ENCODE measurements around the gene LAMA2. TPM values are rescaled to one million over a fixed set of nuclear protein-coding genes. Genes with fewer than 3 reads are reported as not detected.

LAMA2 gene
- total RNA-seq, 1 donor from 2014 or later, result 18.0 TPM

- TF ChIP-seq CTCF (IDR thresholded peaks at IDR 0.05), result no peak
- peaks cover 2% of the 10 kb centered on the region for H3K27me3 Mint-ChIP-seq (ENCODE audit: unreplicated experiment)
- H3K4me3 Mint-ChIP-seq (ENCODE audit: unreplicated experiment), result no peak overlapping the region
- H3K4me1 Mint-ChIP-seq (ENCODE audit: unreplicated experiment), result no peaks in the 10 kb centered on the region
- H3K27ac Mint-ChIP-seq (ENCODE audit: unreplicated experiment), result no peak overlapping the region
- H3K36me3 Mint-ChIP-seq (ENCODE audit: unreplicated experiment), result no peaks in the 10 kb centered on the region
- no peaks in the 10 kb centered on the region for H3K9me3 Mint-ChIP-seq (ENCODE audit: unreplicated experiment)
- DNase-seq (ENCODE audit: extremely low spot score, unreplicated experiment), result no peak
Observed at GRCh38 chr6:129195161-129195560, 312.2 kb downstream of the LAMA2 start.

GRCh38 chr6:129195643-129196042, 312.7 kb downstream of the LAMA2 start:
- Mint-ChIP-seq H3K4me3 (ENCODE audit: unreplicated experiment) (no peak overlapping the region), H3K27me3 (ENCODE audit: unreplicated experiment) (peaks cover 2% of the 10 kb centered on the region), H3K4me1 (ENCODE audit: unreplicated experiment) (no peaks in the 10 kb centered on the region), H3K36me3 (ENCODE audit: unreplicated experiment) (no peaks in the 10 kb centered on the region), H3K27ac (ENCODE audit: unreplicated experiment) (no peak overlapping the region), H3K9me3 (ENCODE audit: unreplicated experiment) (no peaks in the 10 kb centered on the region)
- no peak for TF ChIP-seq CTCF (IDR thresholded peaks at IDR 0.05)
- no peak for DNase-seq (ENCODE audit: extremely low spot score, unreplicated experiment)

- no peak for TF ChIP-seq CTCF (IDR thresholded peaks at IDR 0.05)
- no peak overlapping the region for H3K4me3 Mint-ChIP-seq (ENCODE audit: unreplicated experiment)
- H3K9me3 Mint-ChIP-seq (ENCODE audit: unreplicated experiment), result no peaks in the 10 kb centered on the region
- H3K27me3 Mint-ChIP-seq (ENCODE audit: unreplicated experiment), result peaks cover 9% of the 10 kb centered on the region
- peaks cover 3% of the 10 kb centered on the region for H3K4me1 Mint-ChIP-seq (ENCODE audit: unreplicated experiment)
- H3K27ac Mint-ChIP-seq (ENCODE audit: unreplicated experiment), result no peak overlapping the region
- H3K36me3 Mint-ChIP-seq (ENCODE audit: unreplicated experiment), result no peaks in the 10 kb centered on the region
- DNase-seq (ENCODE audit: extremely low spot score, unreplicated experiment), result no peak
Observed at GRCh38 chr6:129197154-129197553, 314.2 kb downstream of the LAMA2 start.

- Mint-ChIP-seq H3K9me3 (ENCODE audit: unreplicated experiment) (no peaks in the 10 kb centered on the region), H3K27ac (ENCODE audit: unreplicated experiment) (no peak overlapping the region), H3K36me3 (ENCODE audit: unreplicated experiment) (no peaks in the 10 kb centered on the region), H3K4me3 (ENCODE audit: unreplicated experiment) (no peak overlapping the region), H3K4me1 (ENCODE audit: unreplicated experiment) (peaks cover 3% of the 10 kb centered on the region), H3K27me3 (ENCODE audit: unreplicated experiment) (peaks cover 7% of the 10 kb centered on the region)
- no peak for TF ChIP-seq CTCF (IDR thresholded peaks at IDR 0.05)
- no peak for DNase-seq (ENCODE audit: extremely low spot score, unreplicated experiment)
Observed at GRCh38 chr6:129200151-129200550, 317.2 kb downstream of the LAMA2 start.

GRCh38 chr6:129203190-129203900, 320.4 kb downstream of the LAMA2 start:
- H3K9me3 Mint-ChIP-seq (ENCODE audit: unreplicated experiment), result no peaks in the 10 kb centered on the region
- peaks cover 5% of the 10 kb centered on the region for H3K4me1 Mint-ChIP-seq (ENCODE audit: unreplicated experiment)
- H3K27ac Mint-ChIP-seq (ENCODE audit: unreplicated experiment), result no peak overlapping the region
- peaks cover 14% of the 10 kb centered on the region for H3K27me3 Mint-ChIP-seq (ENCODE audit: unreplicated experiment)
- no peak for TF ChIP-seq CTCF (IDR thresholded peaks at IDR 0.05)
- no peaks in the 10 kb centered on the region for H3K36me3 Mint-ChIP-seq (ENCODE audit: unreplicated experiment)
- DNase-seq (ENCODE audit: extremely low spot score, unreplicated experiment), result no peak
- no peak overlapping the region for H3K4me3 Mint-ChIP-seq (ENCODE audit: unreplicated experiment)

All from osteocyte (in vitro differentiated cells).